GM12878 (cell line): ENCODE measurements around the gene CCDC91. TPM values are rescaled to one million over a fixed set of nuclear protein-coding genes. Genes with fewer than 3 reads are reported as not detected.
A peak's percentile ranks its signal among the peaks of the same experiment; 100 is the strongest.

Source experiments
- ATAC-seq: fragments of 200-7000 bp; cut with Tn5 transposase; 3 replicates; pipeline ENCODE4 v1.9.1; 2020; ENCODE audit warnings: mild to moderate bottlenecking, moderate library complexity
- BruUV-seq: library from RNA; stranded (reverse); fragments of 400-500 nt; replicated peaks from 2 replicates; lab custom pipeline; 2021; lab: Mats Ljungman, UMichigan
- CTCF ChIA-PET: fragments of 300-600 bp; sonication (Branson Sonifier 250); formaldehyde crosslinking; extraction: SDS; loops from one replicate; lab custom pipeline; 2021; ENCODE audit warnings: inconsistent platforms; lab: Yijun Ruan, JAX
- POLR2A ChIA-PET: fragments of 350-600 bp; formaldehyde crosslinking; extraction: SDS; loops from one replicate; lab custom pipeline; 2021; ENCODE audit warnings: inconsistent platforms; lab: Charles Lee
- RAD21 ChIA-PET: fragments of 300-600 bp; sonication (Branson Sonifier 250); formaldehyde crosslinking; loops from one replicate; lab custom pipeline; 2023; ENCODE audit warnings: antibody characterized with exemption; ENCODE audit not compliant: unreplicated experiment; lab: Charles Lee
- SMC1A ChIA-PET: fragments of 300-600 bp; sonication (Branson Sonifier 250); formaldehyde crosslinking; loops from one replicate; lab custom pipeline; 2023; ENCODE audit not compliant: unreplicated experiment, uncharacterized antibody; lab: Charles Lee
- DNase-seq: peaks from one replicate; pipeline ENCODE4 v3.0.0-alpha.2; 2011; ENCODE audit warnings: low read depth, low spot score
- FAIRE-seq: peaks from 3 replicates; lab custom pipeline; 2011; peaks lifted over from hg19 to GRCh38; lab: Jason Lieb, UNC
- H2AFZ ChIP-seq: 2 replicates; pipeline ENCODE4 v1.6.0; 2011; ENCODE audit warnings: low read depth, low read length, control low read depth; ENCODE audit not compliant: control insufficient read depth
- H3K27ac ChIP-seq: 2 replicates; pipeline ENCODE4 v1.5.1; 2011; ENCODE audit warnings: control low read depth; ENCODE audit not compliant: control insufficient read depth, insufficient read depth
- H3K27me3 ChIP-seq, 2 experiments: replicated peaks in 1 of 2; 2 replicates each; pipeline versions ENCODE4 v1.6.0 to v1.6.1; 2011; ENCODE audit warnings: low read length in 1 of 2; ENCODE audit not compliant: control insufficient read depth in 2 of 2, insufficient read depth in 2 of 2
- H3K36me3 ChIP-seq, 2 experiments: 2 replicates each; pipeline ENCODE4 v1.5.1; 2011; ENCODE audit warnings: low read length in 1 of 2; ENCODE audit not compliant: control insufficient read depth in 2 of 2, insufficient read depth in 2 of 2
- H3K4me1 ChIP-seq: 2 replicates; pipeline ENCODE4 v1.6.1; 2011; ENCODE audit warnings: mild to moderate bottlenecking, low read length, moderate library complexity, mixed read lengths; ENCODE audit not compliant: control insufficient read depth, insufficient read depth
- H3K4me2 ChIP-seq: 2 replicates; pipeline ENCODE4 v1.6.0; 2011; ENCODE audit warnings: control low read depth; ENCODE audit not compliant: control insufficient read depth, insufficient read depth
- H3K4me3 ChIP-seq: fragments of 200-600 bp; sonication (generic); 2 replicates; pipeline ENCODE4 v1.5.1; 2016
- H3K79me2 ChIP-seq: 2 replicates; pipeline ENCODE4 v1.6.0; 2011; ENCODE audit warnings: low read length; ENCODE audit not compliant: control insufficient read depth, insufficient read depth
- H3K9ac ChIP-seq: 2 replicates; pipeline ENCODE4 v1.8.0; 2011; ENCODE audit warnings: low read length, control low read depth, mixed read lengths; ENCODE audit not compliant: control insufficient read depth, insufficient read depth
- H3K9me3 ChIP-seq: replicated peaks from 3 replicates; pipeline ENCODE4 v1.5.1; 2011; ENCODE audit warnings: mild to moderate bottlenecking, low read length; ENCODE audit not compliant: control insufficient read depth, insufficient read depth
- H4K20me1 ChIP-seq: 2 replicates; pipeline ENCODE4 v1.6.0; 2011; ENCODE audit not compliant: control insufficient read depth, insufficient read depth
- ATF2 ChIP-seq: IDR thresholded peaks from 2 replicates; pipeline ENCODE4 v1.6.1; 2012; ENCODE audit warnings: low read length, inconsistent platforms
- CREB1 ChIP-seq: IDR thresholded peaks from 2 replicates; pipeline ENCODE4 v1.6.1; 2012; ENCODE audit warnings: low read depth, mild to moderate bottlenecking, inconsistent platforms
- CREM ChIP-seq: IDR thresholded peaks from 2 replicates; pipeline ENCODE4 v1.6.1; 2014; ENCODE audit warnings: antibody characterized with exemption, low read depth
- DPF2 ChIP-seq: fragments of 450-650 bp; IDR thresholded peaks from 2 replicates; pipeline ENCODE4 v1.6.1; 2017; ENCODE audit warnings: mild to moderate bottlenecking
- EP300 ChIP-seq, 2 experiments: fragments of 150-350 bp in 1 of 2; IDR thresholded peaks; 2 replicates each; pipeline ENCODE4 v1.6.1; 2011 to 2012; ENCODE audit warnings: low read depth in 2 of 2, low read length in 2 of 2, borderline replicate concordance in 1 of 2, improper control_type of control experiment in 1 of 2, inconsistent platforms in 1 of 2; ENCODE audit not compliant: control insufficient read depth in 1 of 2
- GABPA ChIP-seq: IDR thresholded peaks from 2 replicates; pipeline ENCODE4 v1.6.1; 2014; ENCODE audit warnings: antibody characterized with exemption, low read depth, mild to moderate bottlenecking, inconsistent platforms
- IKZF2 ChIP-seq, 2 experiments: fragments of 450-650 bp; IDR thresholded peaks; 2 replicates each; pipeline ENCODE4 v1.6.1; 2017; ENCODE audit warnings: mild to moderate bottlenecking in 2 of 2, moderate library complexity in 2 of 2
- JUNB ChIP-seq: IDR thresholded peaks from 2 replicates; pipeline ENCODE4 v1.6.1; 2016; ENCODE audit warnings: antibody characterized with exemption, mild to moderate bottlenecking
- MEF2A ChIP-seq: IDR thresholded peaks from 2 replicates; pipeline ENCODE4 v1.6.1; 2011; ENCODE audit warnings: low read depth, mild to moderate bottlenecking, low read length, moderate library complexity; ENCODE audit not compliant: insufficient read depth
- MEF2B ChIP-seq: fragments of 450-650 bp; IDR thresholded peaks from 2 replicates; pipeline ENCODE4 v1.6.1; 2018; ENCODE audit warnings: mild to moderate bottlenecking, moderate library complexity; ENCODE audit not compliant: partially characterized antibody, poor library complexity, severe bottlenecking
- MTA2 ChIP-seq: fragments of 450-650 bp; IDR thresholded peaks from 2 replicates; pipeline ENCODE4 v1.6.1; 2016; ENCODE audit warnings: low read depth, mild to moderate bottlenecking, moderate library complexity
- MYC ChIP-seq: IDR thresholded peaks from 2 replicates; pipeline ENCODE4 v1.6.1; 2011; ENCODE audit warnings: mild to moderate bottlenecking, low read length, moderate library complexity, inconsistent platforms; ENCODE audit not compliant: insufficient read depth, insufficient replicate concordance, insufficient read length, severe bottlenecking
- NFIC ChIP-seq: IDR thresholded peaks from 2 replicates; pipeline ENCODE4 v1.6.1; 2012; ENCODE audit warnings: low read depth, mild to moderate bottlenecking, inconsistent platforms, low read length, moderate library complexity
- NFXL1 ChIP-seq: fragments of 450-650 bp; IDR thresholded peaks from 2 replicates; pipeline ENCODE4 v1.6.1; 2017; ENCODE audit warnings: antibody characterized with exemption, mild to moderate bottlenecking, borderline replicate concordance
- RUNX3 ChIP-seq: IDR thresholded peaks from 2 replicates; pipeline ENCODE4 v1.6.1; 2012; ENCODE audit warnings: low read length, inconsistent platforms
- SPI1 ChIP-seq: IDR thresholded peaks from 2 replicates; pipeline ENCODE4 v1.6.1; 2011; ENCODE audit warnings: low read depth, mild to moderate bottlenecking, low read length, moderate library complexity, borderline replicate concordance; ENCODE audit not compliant: insufficient read depth
- TARDBP ChIP-seq: IDR thresholded peaks from 2 replicates; pipeline ENCODE4 v1.6.1; 2016; ENCODE audit warnings: borderline replicate concordance
- TCF7 ChIP-seq: IDR thresholded peaks from 2 replicates; pipeline ENCODE4 v1.6.1; 2014; ENCODE audit warnings: antibody characterized with exemption, borderline replicate concordance
- ZNF217 ChIP-seq: fragments of 450-650 bp; IDR thresholded peaks from 2 replicates; pipeline ENCODE4 v1.6.1; 2017; ENCODE audit warnings: antibody characterized with exemption, mild to moderate bottlenecking
- ZNF24 ChIP-seq: fragments of 450-650 bp; IDR thresholded peaks from 2 replicates; pipeline ENCODE4 v1.6.1; 2017; ENCODE audit warnings: antibody characterized with exemption, mild to moderate bottlenecking
- in situ Hi-C: fragments of 300-500 bp; cut with MboI; formaldehyde crosslinking; loops from 9 replicates; pipeline ENCODE4 v1.14.3; 2018; ENCODE audit warnings: mixed read lengths
- intact Hi-C: fragments of 100-400 bp; cut with micrococcal nuclease; formaldehyde crosslinking; loops from one replicate; pipeline ENCODE4 v1.14.2; 2022; ENCODE audit not compliant: unreplicated experiment
- polyA plus RNA-seq, 11 experiments: library from polyadenylated mRNA; depleted of rRNA in 4 of 11; unstranded in 6 of 11; stranded (reverse) in 5 of 11; fragments of >200 nt; fragmentation: Nextera tagmentation in 4 of 11; fragmentation: Illumina TruSeq in 1 of 11; extraction: Ambion mirVana in 4 of 11; extraction: Trizol in 1 of 11; gene quantifications; 1 replicate in 1 of 11; 2 replicates in 10 of 11; pipeline versions ENCODE4 v1.2.1 to v1.2.3, GENCODE V29; 2011 to 2016; ENCODE audit warnings: inconsistent platforms in 2 of 11, missing spikeins in 2 of 11, low read depth in 1 of 11
- total RNA-seq, 4 experiments: library from RNA; depleted of rRNA in 3 of 4; stranded (reverse); fragments of >200 nt in 3 of 4; fragmentation: Illumina TruSeq in 1 of 4; extraction: Trizol in 1 of 4; gene quantifications; 2 replicates each; pipeline versions ENCODE4 v1.2.1 to v1.2.3, GENCODE V29; 2013 to 2021
- TF ChIP-seq, protein P1 (sequence below): fragments of 450-650 bp; formaldehyde crosslinking; IDR thresholded peaks from 2 replicates; pipeline ENCODE4 v1.5.0; 2022; ENCODE audit warnings: mild to moderate bottlenecking, missing genetic modification characterization

The CCDC91 gene
- total and polyA plus RNA-seq, 10 of the 15 experiments (the other 5 are each of a cell fraction or from before 2014, with no cell fraction given) = 6.1 to 24.9 (median 16.5) TPM

GRCh38 chr12:28497889-28498411 lies 307.7 kb downstream of the CCDC91 start:
- H3K4me2 ChIP-seq = 0 out of 2 replicates have a peak overlapping the region, but pooled peaks have one; percentile 25
- no peak overlapping the region; the same call in 1 of the 2 replicates for H3K9ac ChIP-seq
- ChIA-PET POLR2A (no interaction called here), CTCF (interaction anchor here (1.1 to 1.3 kb wide), 3 partner anchors 10 to 765 kb away, joined by 3 read pairs; no protein-coding TSS in a partner anchor), SMC1A (interaction anchor here (0.6 to 1.0 kb wide), 4 partner anchors 29 to 177 kb away, joined by 3 to 4 read pairs (median 3); no protein-coding TSS in a partner anchor), RAD21 (interaction anchor here (1.1 kb wide), 1 partner anchor 54 kb away, joined by 3 read pairs; no protein-coding TSS in a partner anchor)
- H3K9me3 ChIP-seq = no peaks in the 10 kb centered on the region; the same call in 2 of the 3 replicates
- H2AFZ ChIP-seq = peak overlapping the region; percentile 17; the same call in 1 of the 2 replicates
- H3K36me3 ChIP-seq = no peaks in the 10 kb centered on the region
- intact Hi-C loops (no loop called here), in situ Hi-C loops (no loop called here)
- H3K79me2 ChIP-seq = no peaks in the 10 kb centered on the region
- DNase-seq (peak; percentile 21), ATAC-seq (peak; percentile 99), FAIRE-seq (peak; percentile 73)
- no peak overlapping the region for H3K4me3 ChIP-seq
- H3K4me1 ChIP-seq = peaks cover 5% of the 10 kb centered on the region; the same call in 1 of the 2 replicates
- peak overlapping the region; percentile 39; the same call in 1 of the 2 replicates for H3K27ac ChIP-seq
- no peaks in the 10 kb centered on the region for H3K27me3 ChIP-seq
- no peaks in the 10 kb centered on the region for H4K20me1 ChIP-seq
- BruUV-seq = no TSS peak
- TF ChIP-seq EP300 (IDR thresholded peaks at IDR 0.05; ENCODE audit: borderline replicate concordance in 1 of 2, control insufficient read depth in 1 of 2, low read depth in 2 of 2, low read length in 2 of 2) = 0 out of 4 replicates have a peak, but pooled peaks of 1 of the 2 experiments have one; percentile 69
- TF ChIP-seq MYC = no peak
- TF ChIP-seq MEF2A = peak; percentile 74; the same call in 1 of the 2 replicates
- peak; percentile 58; the same call in 1 of the 2 replicates for TF ChIP-seq DPF2
- TF ChIP-seq JUNB = peak; percentile 90
- TF ChIP-seq CREM = no peak
- peak; percentile 88 for TF ChIP-seq ZNF217
- no peak for TF ChIP-seq TARDBP
- TF ChIP-seq IKZF2 (IDR thresholded peaks at IDR 0.05) = peak in 1 of 2 experiments; percentile 42; a peak in 1 of 4 replicates
- TF ChIP-seq, protein P1, sequence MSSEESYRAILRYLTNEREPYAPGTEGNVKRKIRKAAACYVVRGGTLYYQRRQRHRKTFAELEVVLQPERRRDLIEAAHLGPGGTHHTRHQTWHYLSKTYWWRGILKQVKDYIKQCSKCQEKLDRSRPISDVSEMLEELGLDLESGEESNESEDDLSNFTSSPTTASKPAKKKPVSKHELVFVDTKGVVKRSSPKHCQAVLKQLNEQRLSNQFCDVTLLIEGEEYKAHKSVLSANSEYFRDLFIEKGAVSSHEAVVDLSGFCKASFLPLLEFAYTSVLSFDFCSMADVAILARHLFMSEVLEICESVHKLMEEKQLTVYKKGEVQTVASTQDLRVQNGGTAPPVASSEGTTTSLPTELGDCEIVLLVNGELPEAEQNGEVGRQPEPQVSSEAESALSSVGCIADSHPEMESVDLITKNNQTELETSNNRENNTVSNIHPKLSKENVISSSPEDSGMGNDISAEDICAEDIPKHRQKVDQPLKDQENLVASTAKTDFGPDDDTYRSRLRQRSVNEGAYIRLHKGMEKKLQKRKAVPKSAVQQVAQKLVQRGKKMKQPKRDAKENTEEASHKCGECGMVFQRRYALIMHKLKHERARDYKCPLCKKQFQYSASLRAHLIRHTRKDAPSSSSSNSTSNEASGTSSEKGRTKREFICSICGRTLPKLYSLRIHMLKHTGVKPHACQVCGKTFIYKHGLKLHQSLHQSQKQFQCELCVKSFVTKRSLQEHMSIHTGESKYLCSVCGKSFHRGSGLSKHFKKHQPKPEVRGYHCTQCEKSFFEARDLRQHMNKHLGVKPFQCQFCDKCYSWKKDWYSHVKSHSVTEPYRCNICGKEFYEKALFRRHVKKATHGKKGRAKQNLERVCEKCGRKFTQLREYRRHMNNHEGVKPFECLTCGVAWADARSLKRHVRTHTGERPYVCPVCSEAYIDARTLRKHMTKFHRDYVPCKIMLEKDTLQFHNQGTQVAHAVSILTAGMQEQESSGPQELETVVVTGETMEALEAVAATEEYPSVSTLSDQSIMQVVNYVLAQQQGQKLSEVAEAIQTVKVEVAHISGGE (CRISPR knock-in tag) = no peak
- TF ChIP-seq NFXL1 = no peak
- TF ChIP-seq MEF2B = peak; percentile 63
- 0 out of 2 replicates have a peak, but pooled peaks have one; percentile 10 for TF ChIP-seq GABPA
- no peak for TF ChIP-seq CREB1
- peak; percentile 66; the same call in 1 of the 2 replicates for TF ChIP-seq ZNF24
- TF ChIP-seq TCF7 = 0 out of 2 replicates have a peak, but pooled peaks have one; percentile 13
- TF ChIP-seq MTA2 = peak; percentile 81
- peak; percentile 73 for TF ChIP-seq SPI1
- TF ChIP-seq RUNX3 = peak; percentile 25; the same call in 1 of the 2 replicates
- peak; percentile 76 for TF ChIP-seq ATF2
- TF ChIP-seq NFIC = peak; percentile 76
